DMS153 (cell line): ENCODE data around the gene OR8B8.
"Not testable (repeated sequence)": the region's sequence is repeated elsewhere in the genome, so short reads cannot be mapped to it uniquely, and the experiment has no call there.

Source experiments
- DNase-seq: peaks from one replicate; lab custom pipeline; 2025; lab: John Stamatoyannopoulos, UW

Gene OR8B8

GRCh38 chr11:124441519-124441918 is 4.0 kb downstream of the OR8B8 start:
- no peak for DNase-seq

GRCh38 chr11:124441081-124441480 is 4.4 kb downstream of the OR8B8 start:
- DNase-seq = no peak

GRCh38 chr11:124440608-124441007 is 4.9 kb downstream of the OR8B8 start:
- DNase-seq = no peak

- no peak for DNase-seq
Measured at GRCh38 chr11:124434699-124435098, 10.8 kb downstream of the OR8B8 start.

GRCh38 chr11:124429599-124429998 is 15.9 kb downstream of the OR8B8 start:
- DNase-seq = no peak

- DNase-seq = no peak
Measured at GRCh38 chr11:124424384-124424921, 21.0 kb downstream of the OR8B8 start, which contains the start of gene OR8B4. Gene OR8B4, minus strand, starts transcription at chr11:124424871. Its CDS starts 0 bp downstream, at chr11:124424871.

GRCh38 chr11:124421043-124421442 is 24.5 kb downstream of the OR8B8 start:
- DNase-seq = no peak

- DNase-seq = peak; percentile 0
Measured at GRCh38 chr11:124415356-124415923, 30.1 kb downstream of the OR8B8 start.

- DNase-seq = no peak
Measured at GRCh38 chr11:124409906-124410305, 35.6 kb downstream of the OR8B8 start.

GRCh38 chr11:124405581-124405980 is 39.9 kb downstream of the OR8B8 start:
- DNase-seq = no peak

GRCh38 chr11:124403186-124403585 is 42.3 kb downstream of the OR8B8 start:
- not testable (repeated sequence) for DNase-seq

- DNase-seq = peak; percentile 7
Measured at GRCh38 chr11:124402326-124402922, 43.1 kb downstream of the OR8B8 start.

GRCh38 chr11:124398924-124399323 is 46.6 kb downstream of the OR8B8 start, which contains the start of gene OR8B3:
Gene OR8B3, minus strand, starts transcription at chr11:124399024. Its CDS starts 1,673 bp downstream, at chr11:124397351.
- DNase-seq = no peak

GRCh38 chr11:124396847-124397246 is 48.6 kb downstream of the OR8B8 start:
- DNase-seq = not testable (repeated sequence)

GRCh38 chr11:124394408-124394807 is 51.1 kb downstream of the OR8B8 start:
- no peak for DNase-seq
